ENCODE measurements around the gene CTNNA2. TPM values are rescaled to one million over a fixed set of nuclear protein-coding genes. Genes with fewer than 3 reads are reported as not detected.

The CTNNA2 gene
- total and polyA plus RNA-seq, 2 of the 8 experiments (the other 6 are each of a cell fraction or from before 2014, with no cell fraction given) = 3.9 to 9.0 TPM

DNA sequence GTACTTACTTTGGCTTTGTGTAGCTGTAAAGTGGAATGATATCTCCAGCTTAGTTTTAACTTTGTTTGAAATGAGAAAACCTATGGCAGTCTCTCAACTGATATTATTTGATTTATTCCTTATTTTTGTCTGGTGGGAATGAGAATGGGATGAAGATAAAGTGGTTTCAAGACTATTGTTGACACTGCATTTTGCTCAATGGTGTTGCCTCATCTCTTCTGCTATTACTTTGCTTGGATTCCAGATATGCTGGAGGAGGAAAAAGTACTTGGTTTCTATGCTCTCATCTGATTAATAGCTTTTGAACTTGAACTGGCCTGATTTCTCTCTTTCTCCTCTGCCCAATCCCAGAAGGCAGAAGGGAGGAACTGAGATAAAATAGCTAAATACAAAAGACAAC, 198.2 kb downstream of the CTNNA2 start:
- Histone ChIP-seq H2BK20ac (ENCODE audit: low read length) (no peak overlapping the region), H3K18ac (ENCODE audit: extremely low read depth, low read length) (no peak overlapping the region), H2BK15ac (ENCODE audit: low read length) (no peak overlapping the region), H3K9ac (replicated peaks in 1 of 4; ENCODE audit: extremely low read depth in 1 of 4, low read depth in 3 of 4, low read length in 3 of 4) (no peak overlapping the region), H4K91ac (replicated peaks; ENCODE audit: insufficient read length, low read length) (no peak overlapping the region), H3K56ac (replicated peaks; ENCODE audit: insufficient read length, low read depth, low read length) (no peak overlapping the region), H3K79me2 (ENCODE audit: control insufficient read depth in 1 of 2, insufficient read depth in 2 of 2, low read length in 2 of 2) (no peaks in the 10 kb centered on the region), H4K5ac (ENCODE audit: insufficient read length, low read depth, low read length) (no peak overlapping the region), H3K36me3 (ENCODE audit: control insufficient read depth in 2 of 4, insufficient read depth in 4 of 4, low read length in 3 of 4) (no peaks in the 10 kb centered on the region), H2AK5ac (ENCODE audit: low read depth, low read length) (no peak overlapping the region), H3K14ac (ENCODE audit: insufficient read length) (no peak overlapping the region), H3K23me2 (ENCODE audit: low read depth, low read length) (no peaks in the 10 kb centered on the region), H3K27me3 (replicated peaks in 1 of 4; ENCODE audit: control insufficient read depth in 3 of 4, extremely low read depth in 1 of 4, insufficient read depth in 3 of 4, low read length in 3 of 4) (no peaks in the 10 kb centered on the region), H3K79me1 (ENCODE audit: low read depth, low read length) (no peaks in the 10 kb centered on the region), H4K20me1 (replicated peaks in 1 of 2; ENCODE audit: control insufficient read depth in 1 of 2, insufficient read depth in 2 of 2, low read length in 2 of 2) (no peaks in the 10 kb centered on the region), H3K4ac (replicated peaks; ENCODE audit: insufficient read length, low read depth, low read length) (no peak overlapping the region), H2BK12ac (ENCODE audit: low read depth, low read length) (no peak overlapping the region), H2BK120ac (replicated peaks; ENCODE audit: low read depth, low read length) (no peak overlapping the region), H3K23ac (ENCODE audit: insufficient read length) (no peak overlapping the region), H3K27ac (ENCODE audit: low read depth, low read length) (no peak overlapping the region), H3K4me1 (replicated peaks in 1 of 4; ENCODE audit: control insufficient read depth in 3 of 4, insufficient read depth in 4 of 4, low read length in 3 of 4) (peaks cover 0 to under 1% (median 0%) of the 10 kb centered on the region in 4 experiments; a peak in 1 of 7 replicates), H3K4me2 (ENCODE audit: insufficient read depth in 1 of 2, low read depth in 2 of 2, low read length in 2 of 2) (no peak overlapping the region), H2BK5ac (ENCODE audit: low read depth, low read length) (no peak overlapping the region), H3K4me3 (ENCODE audit: extremely low read depth in 1 of 4, insufficient read depth in 2 of 4, low read depth in 3 of 4, low read length in 4 of 4) (no peak overlapping the region), H3K9me3 (ENCODE audit: insufficient read depth in 2 of 2, low read depth in 1 of 2, low read length in 1 of 2) (no peaks in the 10 kb centered on the region), H2AFZ (ENCODE audit: low read length) (no peak overlapping the region), H4K8ac (ENCODE audit: extremely low read depth, insufficient read depth, low read length) (no peak overlapping the region)
- ChIA-PET POLR2A (ENCODE audit: partially characterized antibody) (no interaction called here), CTCF (ENCODE audit: partially characterized antibody) (interaction anchor here (0.7 to 1.6 kb wide), 5 partner anchors 9 to 177 kb away, joined by 3 to 4 read pairs (median 3); no protein-coding TSS in a partner anchor)
- FAIRE-seq (no peak), DNase-seq (ENCODE audit: low read depth in 1 of 2, low spot score in 2 of 2) (no peak)
- TF ChIP-seq BCL11A (IDR thresholded peaks at IDR 0.05; ENCODE audit: low read depth in 2 of 2, low read length in 2 of 2) = no peak
- no peak for TF ChIP-seq RXRA (IDR thresholded peaks at IDR 0.05; ENCODE audit: insufficient read depth, low read depth, low read length)
- TF ChIP-seq CBX5 (IDR thresholded peaks at IDR 0.05; ENCODE audit: low read depth, low read length) = no peak
- no peak for TF ChIP-seq SIRT6 (IDR thresholded peaks at IDR 0.05; ENCODE audit: low read length)
- TF ChIP-seq HDAC6 (IDR thresholded peaks at IDR 0.05; ENCODE audit: low read depth, low read length) = no peak
- TF ChIP-seq SP2 (IDR thresholded peaks at IDR 0.05; ENCODE audit: low read length) = no peak
- TF ChIP-seq RBBP5 (IDR thresholded peaks at IDR 0.05; ENCODE audit: borderline replicate concordance, low read depth, low read length) = no peak
- TF ChIP-seq POLR2A (IDR thresholded peaks at IDR 0.05; ENCODE audit: control extremely low read depth in 1 of 2, low read depth in 2 of 2, low read length in 2 of 2) = no peak
- no peak for TF ChIP-seq SRF (IDR thresholded peaks at IDR 0.05; ENCODE audit: low read depth, low read length)

All from H1 (cell line).